ENCODE measurements around the gene AGMO. TPM values are rescaled to one million over a fixed set of nuclear protein-coding genes. Genes with fewer than 3 reads are reported as not detected.

AGMO gene
- polyA plus RNA-seq, 1 donor (not counting 4 experiments of a cell fraction or from before 2014, with no cell fraction given): not detected

DNA sequence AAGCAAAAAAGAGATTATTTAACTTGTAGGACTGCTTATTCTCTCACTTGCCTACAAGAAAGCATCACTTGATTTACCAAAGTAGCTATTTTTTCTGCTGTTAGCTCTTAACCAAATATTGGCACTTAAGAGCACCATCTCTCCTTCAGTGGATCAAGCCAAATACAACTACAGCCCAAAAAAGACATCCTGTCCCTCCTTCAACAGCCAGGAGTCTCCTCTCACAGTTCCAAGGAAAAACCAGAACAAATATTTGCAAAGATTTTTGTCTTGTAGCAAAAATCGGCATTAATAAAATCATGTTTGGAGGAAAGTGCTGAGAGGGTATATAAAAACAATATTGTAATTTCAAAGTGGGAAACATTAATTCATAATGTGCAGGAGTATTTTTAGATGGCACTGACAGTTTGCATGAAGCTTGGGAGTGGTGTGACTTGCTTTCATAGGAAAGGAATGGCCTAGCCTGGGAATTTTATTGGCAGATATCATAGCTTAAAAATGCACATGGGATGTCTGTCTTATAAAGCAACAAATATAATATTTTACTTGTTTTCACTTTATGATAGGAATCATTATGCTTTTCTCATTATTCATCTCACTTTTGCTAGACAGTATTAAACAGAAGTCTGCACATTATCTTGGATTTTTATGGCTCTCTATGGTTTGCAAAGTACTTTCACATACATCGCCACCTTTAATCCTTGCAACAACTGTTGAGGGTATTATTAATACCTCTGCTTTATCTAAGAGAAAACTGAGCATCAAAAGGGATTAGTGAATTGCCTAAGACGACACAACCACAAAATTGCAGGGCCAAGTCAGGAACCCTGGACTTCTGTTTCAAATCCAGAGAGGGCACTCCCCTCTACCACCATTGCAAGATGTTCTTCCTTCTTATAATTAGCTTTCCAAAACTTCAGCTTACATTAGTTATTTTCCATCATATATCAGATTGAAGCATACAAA is 103.5 kb downstream of the AGMO start:
- no peak overlapping the region for H3K27ac ChIP-seq (ENCODE audit: control insufficient read depth, insufficient read depth, low read length)
- no peaks in the 10 kb centered on the region for H3K9me3 ChIP-seq (ENCODE audit: control insufficient read depth, low read depth, low read length)
- FAIRE-seq (no peak), DNase-seq (ENCODE audit: low read depth, low spot score) (no peak)
- H3K27me3 ChIP-seq (ENCODE audit: control insufficient read depth, extremely low read depth, insufficient read depth, low read length): no peaks in the 10 kb centered on the region
- H3K36me3 ChIP-seq (ENCODE audit: control insufficient read depth in 2 of 2, extremely low read depth in 1 of 2, insufficient read depth in 2 of 2, low read length in 2 of 2): no peaks in the 10 kb centered on the region
- H3K79me2 ChIP-seq (ENCODE audit: control insufficient read depth, insufficient read depth, low read length): no peaks in the 10 kb centered on the region
- H4K20me1 ChIP-seq (ENCODE audit: control insufficient read depth, extremely low read depth, insufficient read depth, low read length): no peaks in the 10 kb centered on the region
- no peak overlapping the region for H3K9ac ChIP-seq (ENCODE audit: control insufficient read depth, extremely low read depth, insufficient read depth, low read length)
- no peak overlapping the region for H3K4me2 ChIP-seq (ENCODE audit: control insufficient read depth, extremely low read depth, insufficient read depth, low read depth, low read length)
- dilution Hi-C loops (cut with MboI; ENCODE audit: extremely low pct_ligation_motif_present, low sequenced_read_pairs): no loop called here
- H3K4me3 ChIP-seq (ENCODE audit: control insufficient read depth in 2 of 3, extremely low read depth in 1 of 3, insufficient read depth in 2 of 3, low read depth in 1 of 3, low read length in 3 of 3): no peak overlapping the region
- H3K4me1 ChIP-seq (ENCODE audit: control insufficient read depth, extremely low read depth, insufficient read depth, low read length): no peaks in the 10 kb centered on the region
- no peak overlapping the region for H2AFZ ChIP-seq (ENCODE audit: control insufficient read depth, low read length)
- TF ChIP-seq, protein P1, sequence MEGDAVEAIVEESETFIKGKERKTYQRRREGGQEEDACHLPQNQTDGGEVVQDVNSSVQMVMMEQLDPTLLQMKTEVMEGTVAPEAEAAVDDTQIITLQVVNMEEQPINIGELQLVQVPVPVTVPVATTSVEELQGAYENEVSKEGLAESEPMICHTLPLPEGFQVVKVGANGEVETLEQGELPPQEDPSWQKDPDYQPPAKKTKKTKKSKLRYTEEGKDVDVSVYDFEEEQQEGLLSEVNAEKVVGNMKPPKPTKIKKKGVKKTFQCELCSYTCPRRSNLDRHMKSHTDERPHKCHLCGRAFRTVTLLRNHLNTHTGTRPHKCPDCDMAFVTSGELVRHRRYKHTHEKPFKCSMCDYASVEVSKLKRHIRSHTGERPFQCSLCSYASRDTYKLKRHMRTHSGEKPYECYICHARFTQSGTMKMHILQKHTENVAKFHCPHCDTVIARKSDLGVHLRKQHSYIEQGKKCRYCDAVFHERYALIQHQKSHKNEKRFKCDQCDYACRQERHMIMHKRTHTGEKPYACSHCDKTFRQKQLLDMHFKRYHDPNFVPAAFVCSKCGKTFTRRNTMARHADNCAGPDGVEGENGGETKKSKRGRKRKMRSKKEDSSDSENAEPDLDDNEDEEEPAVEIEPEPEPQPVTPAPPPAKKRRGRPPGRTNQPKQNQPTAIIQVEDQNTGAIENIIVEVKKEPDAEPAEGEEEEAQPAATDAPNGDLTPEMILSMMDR (optimal IDR thresholded peaks at IDR 0.05 in 1 of 3, IDR thresholded peaks at IDR 0.05 in 1 of 3, conservative IDR thresholded peaks at IDR 0.05 in 1 of 3; ENCODE audit: extremely low read depth in 1 of 3, insufficient read depth in 2 of 3, low read length in 3 of 3): no peak
- TF ChIP-seq EZH2 (IDR thresholded peaks at IDR 0.05; ENCODE audit: low read length): no peak
- no peaks in the 10 kb centered on the region for H3K9me1 ChIP-seq (ENCODE audit: control insufficient read depth, extremely low read depth, insufficient read depth, low read length)

DNA sequence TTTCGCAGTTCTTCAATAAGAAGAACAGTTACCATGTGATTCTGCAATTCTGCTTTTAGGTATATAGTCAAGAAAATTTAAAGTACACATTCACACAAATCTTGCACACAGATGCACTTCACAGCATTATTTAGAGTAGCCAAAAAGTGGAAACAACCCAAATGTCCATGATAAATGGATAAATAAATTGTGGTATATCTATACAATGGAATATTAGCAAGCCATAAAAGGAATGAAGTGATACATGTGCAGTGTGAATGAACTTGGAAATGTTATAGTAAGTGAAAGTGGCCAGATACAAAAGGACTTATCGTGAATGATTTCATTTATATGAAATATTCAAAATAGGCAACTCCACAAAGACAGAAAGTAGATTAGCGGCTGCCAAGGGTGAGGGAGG is 109.1 kb downstream of the AGMO start:
- Histone ChIP-seq H2AFZ (ENCODE audit: control insufficient read depth, low read length) (no peak overlapping the region), H4K20me1 (ENCODE audit: control insufficient read depth, extremely low read depth, insufficient read depth, low read length) (no peaks in the 10 kb centered on the region), H3K27me3 (ENCODE audit: control insufficient read depth, extremely low read depth, insufficient read depth, low read length) (no peaks in the 10 kb centered on the region), H3K4me3 (ENCODE audit: control insufficient read depth in 2 of 3, extremely low read depth in 1 of 3, insufficient read depth in 2 of 3, low read depth in 1 of 3, low read length in 3 of 3) (no peak overlapping the region), H3K9me1 (ENCODE audit: control insufficient read depth, extremely low read depth, insufficient read depth, low read length) (no peaks in the 10 kb centered on the region), H3K4me1 (ENCODE audit: control insufficient read depth, extremely low read depth, insufficient read depth, low read length) (no peaks in the 10 kb centered on the region), H3K79me2 (ENCODE audit: control insufficient read depth, insufficient read depth, low read length) (no peaks in the 10 kb centered on the region), H3K4me2 (ENCODE audit: control insufficient read depth, extremely low read depth, insufficient read depth, low read depth, low read length) (no peak overlapping the region), H3K9ac (ENCODE audit: control insufficient read depth, extremely low read depth, insufficient read depth, low read length) (no peak overlapping the region), H3K36me3 (ENCODE audit: control insufficient read depth in 2 of 2, extremely low read depth in 1 of 2, insufficient read depth in 2 of 2, low read length in 2 of 2) (no peaks in the 10 kb centered on the region), H3K9me3 (ENCODE audit: control insufficient read depth, low read depth, low read length) (no peaks in the 10 kb centered on the region), H3K27ac (ENCODE audit: control insufficient read depth, insufficient read depth, low read length) (no peak overlapping the region)
- FAIRE-seq (no peak), DNase-seq (ENCODE audit: low read depth, low spot score) (no peak)
- TF ChIP-seq, protein P1 (optimal IDR thresholded peaks at IDR 0.05 in 1 of 3, IDR thresholded peaks at IDR 0.05 in 1 of 3, conservative IDR thresholded peaks at IDR 0.05 in 1 of 3; ENCODE audit: extremely low read depth in 1 of 3, insufficient read depth in 2 of 3, low read length in 3 of 3): no peak
- no peak for TF ChIP-seq EZH2 (IDR thresholded peaks at IDR 0.05; ENCODE audit: low read length)
- dilution Hi-C loops (cut with MboI; ENCODE audit: extremely low pct_ligation_motif_present, low sequenced_read_pairs): no loop called here

Measured in keratinocyte (primary cell).